Common myeloid progenitor, CD34-positive (primary cell): ENCODE measurements around the gene CEND1.

Experiments used
- CTCF ChIA-PET: fragments of 350-600 bp; sonication (Branson Sonifier 250); formaldehyde crosslinking; loops from one replicate; lab custom pipeline; 2021; ENCODE audit warnings: antibody characterized with exemption; lab: Charles Lee
- POLR2A ChIA-PET: fragments of 350-600 bp; sonication (Branson Sonifier 250); formaldehyde crosslinking; loops from one replicate; lab custom pipeline; 2021; ENCODE audit warnings: antibody characterized with exemption; lab: Charles Lee
- DNase-seq, 3 donors: peaks; one replicate each; pipeline versions ENCODE4 v3.0.0 to v3.0.0-alpha.2; 2013
- H3K27ac ChIP-seq, 2 experiments: 1 replicate in 1 of 2; 2 replicates in 1 of 2; pipeline ENCODE4 v1.7.0; 2013; ENCODE audit warnings: inconsistent platforms in 2 of 2, low read length in 2 of 2, mild to moderate bottlenecking in 2 of 2, low read depth in 1 of 2, moderate library complexity in 1 of 2; ENCODE audit not compliant: severe bottlenecking in 2 of 2, insufficient read depth in 1 of 2, poor library complexity in 1 of 2
- H3K27me3 ChIP-seq, 5 experiments: replicated peaks in 2 of 5; 1 replicate in 3 of 5; 2 replicates in 2 of 5; pipeline versions ENCODE4 v1.6.1 to v1.7.0; 2013; ENCODE audit warnings: low read length in 4 of 5, mild to moderate bottlenecking in 2 of 5, moderate library complexity in 2 of 5, inconsistent platforms in 1 of 5; ENCODE audit not compliant: insufficient read depth in 5 of 5, control insufficient read depth in 4 of 5
- H3K36me3 ChIP-seq, 4 experiments: 1 replicate in 2 of 4; 2 replicates in 2 of 4; pipeline versions ENCODE4 v1.6.1 to v1.7.0; 2013; ENCODE audit warnings: low read length in 3 of 4, control low read depth in 1 of 4, mild to moderate bottlenecking in 1 of 4; ENCODE audit not compliant: control insufficient read depth in 4 of 4, insufficient read depth in 4 of 4
- H3K4me1 ChIP-seq, 4 experiments: 1 replicate in 3 of 4; 2 replicates in 1 of 4; pipeline versions ENCODE4 v1.6.1 to v1.7.1; 2013; ENCODE audit warnings: low read length in 3 of 4, mild to moderate bottlenecking in 3 of 4, control low read depth in 1 of 4, inconsistent platforms in 1 of 4, moderate library complexity in 1 of 4; ENCODE audit not compliant: control insufficient read depth in 4 of 4, insufficient read depth in 4 of 4; ENCODE audit errors: control extremely low read depth in 1 of 4
- H3K4me3 ChIP-seq, 7 experiments: 1 replicate in 4 of 7; 2 replicates in 3 of 7; pipeline versions ENCODE4 v1.5.1 to v1.7.0; 2013; ENCODE audit warnings: mild to moderate bottlenecking in 7 of 7, low read length in 6 of 7, moderate library complexity in 6 of 7, inconsistent platforms in 2 of 7, low read depth in 2 of 7, control low read depth in 1 of 7; ENCODE audit not compliant: insufficient read depth in 4 of 7, control insufficient read depth in 1 of 7; ENCODE audit errors: extremely low read depth in 1 of 7
- H3K9me3 ChIP-seq, 5 experiments: 1 replicate in 4 of 5; 2 replicates in 1 of 5; pipeline versions ENCODE4 v1.6.1 to v1.7.1; 2013; ENCODE audit warnings: low read length in 4 of 5, mild to moderate bottlenecking in 2 of 5, inconsistent platforms in 1 of 5, low read depth in 1 of 5, moderate library complexity in 1 of 5; ENCODE audit not compliant: control insufficient read depth in 4 of 5, insufficient read depth in 2 of 5; ENCODE audit errors: control extremely low read depth in 1 of 5
- WGBS: methylation state at CpG from one replicate; pipeline ENCODE4 v1.1.5; 2013; ENCODE audit not compliant: insufficient coverage; 5-methylcytosine and 5-hydroxymethylcytosine counted together

Gene CEND1

DNA sequence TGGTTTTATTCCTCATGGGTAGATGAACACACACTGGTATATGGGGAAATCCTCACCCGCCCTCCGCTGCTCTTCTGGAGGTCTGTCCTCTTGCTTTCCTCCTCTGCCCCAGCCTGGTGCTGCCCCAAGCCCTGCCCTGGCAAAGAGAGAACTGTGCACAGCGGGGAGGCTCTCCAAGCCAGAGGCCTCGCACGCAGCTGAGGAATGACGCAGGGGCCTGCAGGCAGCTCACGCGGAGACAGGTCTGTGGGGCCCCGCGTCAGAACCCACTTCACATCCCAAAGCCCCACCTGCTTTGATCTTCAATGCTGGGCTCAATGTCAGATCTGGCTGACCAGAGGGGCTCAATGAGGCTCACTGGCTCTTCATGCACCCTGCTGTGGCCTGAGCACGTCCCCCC, 22.7 kb downstream of the CEND1 start:
- 98% methylated on average over 7 of the region's 11 CpGs for WGBS
- ChIA-PET CTCF (interaction anchor here (1.4 to 4.3 kb wide), 3 partner anchors 19 to 106 kb away, joined by 3 to 50 read pairs (median 22); no protein-coding TSS in a partner anchor), POLR2A (no interaction called here)
- no peak overlapping the region for H3K27ac ChIP-seq
- no peaks in the 10 kb centered on the region for H3K9me3 ChIP-seq
- H3K4me3 ChIP-seq = no peak overlapping the region
- H3K4me1 ChIP-seq = no peaks in the 10 kb centered on the region
- no peaks in the 10 kb centered on the region for H3K27me3 ChIP-seq
- no peak for DNase-seq
- peaks cover 5 to 75% (median 49%) of the 10 kb centered on the region in 4 experiments for H3K36me3 ChIP-seq

DNA sequence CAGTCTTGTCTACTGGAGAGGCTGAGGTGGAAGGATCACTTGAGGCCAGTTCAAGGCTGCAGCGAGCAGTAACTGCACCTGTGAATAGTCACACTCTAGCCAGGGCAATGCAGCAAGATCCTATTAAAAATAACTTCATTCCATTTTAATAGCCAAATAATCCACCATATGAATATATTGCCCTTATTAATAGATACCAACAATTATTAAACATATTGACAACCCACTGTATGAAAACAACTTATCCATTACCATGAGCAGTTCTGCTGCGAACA, 23.0 kb downstream of the CEND1 start:
- H3K36me3 ChIP-seq = peaks cover 5 to 75% (median 50%) of the 10 kb centered on the region in 4 experiments
- H3K9me3 ChIP-seq = no peaks in the 10 kb centered on the region
- H3K27me3 ChIP-seq = no peaks in the 10 kb centered on the region
- ChIA-PET CTCF (interaction anchor here (1.1 to 4.3 kb wide), 5 partner anchors 9 to 106 kb away, joined by 3 to 50 read pairs (median 10); no protein-coding TSS in a partner anchor), POLR2A (interaction anchor here (0.8 kb wide), 1 partner anchor 14 kb away, joined by 3 read pairs; no protein-coding TSS in a partner anchor)
- no peak overlapping the region for H3K4me3 ChIP-seq
- 90% methylated on average over 2 of the region's 2 CpGs for WGBS
- DNase-seq = no peak
- H3K27ac ChIP-seq = no peak overlapping the region
- no peaks in the 10 kb centered on the region for H3K4me1 ChIP-seq

DNA sequence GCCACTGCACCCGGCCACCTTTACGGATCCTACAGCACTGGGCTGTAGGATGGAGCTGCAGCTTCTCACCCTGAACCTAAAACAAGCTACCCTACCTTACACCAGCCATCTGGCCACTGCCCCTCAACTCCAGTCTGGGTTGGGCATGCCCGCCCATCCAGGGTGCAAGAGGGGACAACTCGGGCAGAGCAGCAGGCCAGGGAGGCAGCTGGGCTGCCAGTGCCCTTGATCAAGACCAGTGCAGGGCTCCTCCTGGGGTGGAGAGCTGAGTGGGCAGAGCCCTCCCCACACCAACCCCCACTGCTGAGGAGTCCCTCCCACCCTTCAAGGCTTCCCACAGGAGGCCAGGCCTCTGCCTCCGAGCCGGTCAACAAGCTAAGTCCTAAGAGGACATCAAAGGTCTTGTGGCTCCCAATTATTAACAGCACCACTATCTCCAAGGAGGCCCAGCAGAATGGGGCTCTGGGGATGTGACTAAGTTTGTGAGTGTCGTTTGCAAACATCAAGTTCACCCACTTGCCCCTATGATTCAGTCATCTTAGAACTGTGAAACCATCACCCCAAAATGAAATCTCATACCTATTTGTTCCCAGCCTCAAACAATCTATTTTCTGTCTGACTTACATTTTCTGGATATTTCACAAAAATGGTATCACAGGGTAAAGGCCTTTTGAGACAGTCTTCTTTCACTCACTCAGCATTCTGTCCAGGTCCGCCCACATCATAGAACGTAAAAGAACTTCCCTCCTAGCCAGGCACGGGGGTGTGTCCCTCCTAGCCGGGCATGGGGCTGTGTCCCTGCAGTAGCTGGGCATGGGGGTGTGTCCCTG, 23.6 kb downstream of the CEND1 start:
- H3K27me3 ChIP-seq = no peaks in the 10 kb centered on the region
- no peak overlapping the region for H3K27ac ChIP-seq
- H3K4me1 ChIP-seq = no peaks in the 10 kb centered on the region
- H3K36me3 ChIP-seq = peaks cover 9 to 75% (median 50%) of the 10 kb centered on the region in 4 experiments
- ChIA-PET POLR2A (interaction anchor here (0.8 kb wide), 1 partner anchor 13 kb away, joined by 3 read pairs; no protein-coding TSS in a partner anchor), CTCF (interaction anchor here (0.6 to 4.3 kb wide), 9 partner anchors 9 to 109 kb away, joined by 3 to 50 read pairs (median 4); no protein-coding TSS in a partner anchor)
- no peak overlapping the region for H3K4me3 ChIP-seq
- no peaks in the 10 kb centered on the region for H3K9me3 ChIP-seq
- 96% methylated on average over 7 of the region's 11 CpGs for WGBS
- DNase-seq = no peak

DNA sequence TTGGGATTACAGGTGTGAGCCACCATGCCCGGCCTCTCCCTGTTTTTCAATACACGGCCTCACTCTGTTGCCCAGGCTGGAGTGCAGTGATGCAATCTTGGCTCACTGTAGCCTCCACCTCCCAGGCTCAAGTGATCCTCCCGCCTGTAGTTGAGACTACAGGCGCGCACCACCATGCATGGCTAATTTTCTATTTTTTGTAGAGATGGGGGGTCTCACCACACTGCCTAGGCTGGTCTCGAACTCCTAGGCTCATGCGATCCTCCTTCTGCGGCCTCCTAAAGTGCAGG, 24.1 kb downstream of the CEND1 start:
- WGBS = 97% methylated on average over 8 of the region's 8 CpGs
- H3K36me3 ChIP-seq = peaks cover 5 to 71% (median 50%) of the 10 kb centered on the region in 4 experiments
- H3K4me1 ChIP-seq = no peaks in the 10 kb centered on the region
- ChIA-PET POLR2A (no interaction called here), CTCF (interaction anchor here (0.6 to 5.0 kb wide), 10 partner anchors 8 to 109 kb away, joined by 3 to 50 read pairs (median 5); partner anchors contain the start of gene TALDO1)
- H3K27ac ChIP-seq = no peak overlapping the region
- H3K9me3 ChIP-seq = no peaks in the 10 kb centered on the region
- H3K4me3 ChIP-seq = no peak overlapping the region
- no peak for DNase-seq
- H3K27me3 ChIP-seq = no peaks in the 10 kb centered on the region

DNA sequence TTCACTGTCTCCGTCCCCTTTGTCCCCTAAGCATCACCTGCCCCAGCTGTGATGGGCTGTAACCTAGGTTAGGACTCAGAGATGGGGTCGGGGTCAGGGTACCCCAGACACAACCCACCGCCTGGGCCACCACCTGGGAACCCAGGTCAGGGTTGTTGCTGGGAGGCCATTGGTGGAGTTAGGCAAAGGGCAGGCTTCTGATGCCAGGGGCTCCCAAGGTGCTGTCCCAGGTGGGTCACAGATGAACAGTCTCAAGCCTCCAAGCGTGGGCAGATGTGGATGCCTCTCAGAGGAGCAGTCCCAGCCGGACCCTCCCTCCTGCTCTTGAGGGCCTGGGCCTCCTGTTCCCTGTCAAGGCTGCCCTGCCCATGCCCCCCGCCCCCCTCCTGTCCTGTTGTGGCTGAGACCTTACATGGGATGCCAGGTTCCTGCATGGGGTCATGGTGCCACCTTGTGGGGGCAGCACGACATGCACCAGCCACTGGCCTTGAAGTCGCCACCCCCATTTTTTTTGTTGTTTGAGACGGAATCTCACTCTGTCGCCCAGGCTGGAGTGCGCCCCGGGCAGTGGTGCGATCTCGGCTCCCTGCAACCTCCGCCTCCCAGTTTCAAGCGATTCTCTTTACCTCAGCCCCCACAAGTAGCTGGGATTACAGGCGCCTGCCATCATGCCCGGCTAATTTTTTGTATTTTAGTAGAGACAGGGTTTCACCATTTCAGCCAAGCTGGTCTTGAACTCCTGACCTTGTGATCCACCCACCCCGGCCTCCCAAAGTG, 24.7 kb downstream of the CEND1 start:
- POLR2A ChIA-PET = no interaction called here
- no peaks in the 10 kb centered on the region for H3K9me3 ChIP-seq
- no peaks in the 10 kb centered on the region for H3K27me3 ChIP-seq
- CTCF ChIA-PET = interaction anchor here (0.6 to 5.0 kb wide), 13 partner anchors 10 to 108 kb away, joined by 3 to 50 read pairs (median 5); partner anchors contain the start of gene TALDO1
- DNase-seq = peak; percentile 83 to 92 (median 87)
- no peaks in the 10 kb centered on the region for H3K4me1 ChIP-seq
- peaks cover 6 to 70% (median 52%) of the 10 kb centered on the region in 4 experiments for H3K36me3 ChIP-seq
- no peak overlapping the region for H3K27ac ChIP-seq
- no peak overlapping the region for H3K4me3 ChIP-seq
- WGBS = 66% methylated on average over 18 of the region's 19 CpGs

DNA sequence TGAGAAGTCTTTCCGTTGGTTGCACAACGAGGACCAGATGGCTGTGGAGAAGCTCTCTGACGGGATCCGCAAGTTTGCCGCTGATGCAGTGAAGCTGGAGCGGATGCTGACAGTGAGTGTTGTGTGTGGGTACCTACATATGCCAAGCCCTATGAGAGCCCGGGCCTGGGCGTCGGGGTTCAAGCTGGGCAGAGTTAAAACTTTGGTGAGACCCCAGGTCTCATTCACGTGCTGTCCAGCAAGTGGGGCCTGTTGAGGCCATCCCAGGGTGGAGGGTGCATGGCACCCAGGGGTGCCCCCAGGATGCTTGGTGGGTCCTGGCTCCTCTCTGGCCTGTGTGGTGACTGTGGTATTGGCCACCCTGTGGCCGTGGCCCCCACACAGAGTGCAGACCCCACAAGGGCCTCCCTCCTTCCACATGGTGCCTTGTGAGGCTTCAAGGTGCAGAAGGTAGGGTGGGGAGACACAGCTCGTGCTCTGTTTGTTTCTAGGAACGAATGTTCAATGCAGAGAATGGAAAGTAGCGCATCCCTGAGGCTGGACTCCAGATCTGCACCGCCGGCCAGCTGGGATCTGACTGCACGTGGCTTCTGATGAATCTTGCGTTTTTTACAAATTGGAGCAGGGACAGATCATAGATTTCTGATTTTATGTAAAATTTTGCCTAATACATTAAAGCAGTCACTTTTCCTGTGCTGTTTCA, 25.4 kb downstream of the CEND1 start:
- 94% methylated on average over 16 of the region's 18 CpGs for WGBS
- peaks cover 12 to 72% (median 56%) of the 10 kb centered on the region in 4 experiments for H3K36me3 ChIP-seq
- no peaks in the 10 kb centered on the region for H3K27me3 ChIP-seq
- no peak overlapping the region for H3K27ac ChIP-seq
- POLR2A ChIA-PET = interaction anchor here (0.7 kb wide), 1 partner anchor 16 kb away, joined by 3 read pairs; no protein-coding TSS in a partner anchor
- H3K9me3 ChIP-seq = no peaks in the 10 kb centered on the region
- CTCF ChIA-PET = interaction anchor here (0.9 to 5.0 kb wide), 12 partner anchors 9 to 207 kb away, joined by 3 to 50 read pairs (median 6); partner anchors contain the start of gene TALDO1
- H3K4me3 ChIP-seq = no peak overlapping the region
- DNase-seq = no peak
- H3K4me1 ChIP-seq = no peaks in the 10 kb centered on the region
